Thoracic aorta (tissue), 2 donors: ENCODE results near the gene OR1K1. TPM values are rescaled to one million over a fixed set of nuclear protein-coding genes. Genes with fewer than 3 reads are reported as not detected.

Experiments used
- ATAC-seq: fragments of 150-250 bp; one replicate; pipeline ENCODE4 v1.8.0; 2017; ENCODE audit warnings: low read depth; ENCODE audit not compliant: insufficient number of reproducible peaks, low FRiP score
- DNase-seq: peaks from one replicate; pipeline ENCODE4 v3.0.0-alpha.2; 2020; ENCODE audit warnings: low spot score
- H3K27ac ChIP-seq, 2 donors: fragments of 200-600 bp; sonication (generic); 1 replicate in 1 of 2; 2 replicates in 1 of 2; pipeline ENCODE4 v1.5.1; 2016; ENCODE audit warnings: mild to moderate bottlenecking in 2 of 2, moderate library complexity in 2 of 2
- H3K27me3 ChIP-seq: fragments of 200-600 bp; sonication (generic); replicated peaks from 2 replicates; pipeline ENCODE4 v1.6.0; 2016; ENCODE audit warnings: mild to moderate bottlenecking; ENCODE audit not compliant: insufficient read depth
- H3K36me3 ChIP-seq: fragments of 200-600 bp; sonication (generic); one replicate; pipeline ENCODE4 v1.5.1; 2016
- H3K4me1 ChIP-seq, 2 donors: fragments of 200-600 bp; sonication (generic); 1 replicate in 1 of 2; 2 replicates in 1 of 2; pipeline versions ENCODE4 v1.5.1 to v1.6.0; 2016; ENCODE audit warnings: low read depth in 2 of 2, mild to moderate bottlenecking in 1 of 2; ENCODE audit not compliant: control insufficient read depth in 1 of 2
- H3K4me3 ChIP-seq: fragments of 200-600 bp; sonication (generic); 2 replicates; pipeline ENCODE4 v1.5.1; 2016; ENCODE audit warnings: mild to moderate bottlenecking
- H3K9me3 ChIP-seq: fragments of 200-600 bp; sonication (generic); 2 replicates; pipeline ENCODE4 v1.5.1; 2016
- total RNA-seq, 2 donors: library from RNA; depleted of rRNA; stranded (reverse); fragments of >200 nt; gene quantifications; one replicate each; pipeline versions ENCODE4 v1.1.0 to v1.2.3, GENCODE V29; 2016
- TF ChIP-seq, protein P1 (sequence below): fragments of 200-600 bp; sonication (generic); IDR thresholded peaks from one replicate; pipeline ENCODE4 v1.5.1; 2019; ENCODE audit warnings: antibody characterized with exemption

OR1K1 gene
- total RNA-seq, 2 donors from 2014 or later = not detected

DNA sequence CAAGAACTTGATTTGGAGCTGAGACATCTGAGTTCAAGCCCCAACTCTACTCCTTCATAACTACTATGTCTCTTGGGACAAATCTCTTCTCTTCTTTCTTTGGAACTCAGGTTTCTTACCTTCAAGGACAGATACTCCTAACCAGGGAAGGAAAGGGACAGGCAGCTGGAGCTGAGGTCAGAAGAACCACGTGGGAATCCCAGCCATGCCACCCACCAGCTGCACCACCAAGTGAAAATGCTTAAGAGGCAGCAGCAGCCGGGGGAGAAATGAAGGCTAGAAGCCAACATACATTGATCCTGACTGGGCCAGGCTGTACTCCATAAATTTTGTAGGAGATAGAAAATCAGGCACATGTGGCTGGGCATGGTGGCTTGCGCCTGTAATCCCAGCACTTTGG, 20.7 kb upstream of the OR1K1 start:
- Histone ChIP-seq H3K4me3 (no peak overlapping the region), H3K36me3 (no peaks in the 10 kb centered on the region), H3K4me1 (no peaks in the 10 kb centered on the region), H3K27ac (no peak overlapping the region), H3K27me3 (no peaks in the 10 kb centered on the region), H3K9me3 (no peaks in the 10 kb centered on the region)
- DNase-seq = no peak
- TF ChIP-seq, protein P1, sequence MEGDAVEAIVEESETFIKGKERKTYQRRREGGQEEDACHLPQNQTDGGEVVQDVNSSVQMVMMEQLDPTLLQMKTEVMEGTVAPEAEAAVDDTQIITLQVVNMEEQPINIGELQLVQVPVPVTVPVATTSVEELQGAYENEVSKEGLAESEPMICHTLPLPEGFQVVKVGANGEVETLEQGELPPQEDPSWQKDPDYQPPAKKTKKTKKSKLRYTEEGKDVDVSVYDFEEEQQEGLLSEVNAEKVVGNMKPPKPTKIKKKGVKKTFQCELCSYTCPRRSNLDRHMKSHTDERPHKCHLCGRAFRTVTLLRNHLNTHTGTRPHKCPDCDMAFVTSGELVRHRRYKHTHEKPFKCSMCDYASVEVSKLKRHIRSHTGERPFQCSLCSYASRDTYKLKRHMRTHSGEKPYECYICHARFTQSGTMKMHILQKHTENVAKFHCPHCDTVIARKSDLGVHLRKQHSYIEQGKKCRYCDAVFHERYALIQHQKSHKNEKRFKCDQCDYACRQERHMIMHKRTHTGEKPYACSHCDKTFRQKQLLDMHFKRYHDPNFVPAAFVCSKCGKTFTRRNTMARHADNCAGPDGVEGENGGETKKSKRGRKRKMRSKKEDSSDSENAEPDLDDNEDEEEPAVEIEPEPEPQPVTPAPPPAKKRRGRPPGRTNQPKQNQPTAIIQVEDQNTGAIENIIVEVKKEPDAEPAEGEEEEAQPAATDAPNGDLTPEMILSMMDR = no peak
- ATAC-seq = no peak

DNA sequence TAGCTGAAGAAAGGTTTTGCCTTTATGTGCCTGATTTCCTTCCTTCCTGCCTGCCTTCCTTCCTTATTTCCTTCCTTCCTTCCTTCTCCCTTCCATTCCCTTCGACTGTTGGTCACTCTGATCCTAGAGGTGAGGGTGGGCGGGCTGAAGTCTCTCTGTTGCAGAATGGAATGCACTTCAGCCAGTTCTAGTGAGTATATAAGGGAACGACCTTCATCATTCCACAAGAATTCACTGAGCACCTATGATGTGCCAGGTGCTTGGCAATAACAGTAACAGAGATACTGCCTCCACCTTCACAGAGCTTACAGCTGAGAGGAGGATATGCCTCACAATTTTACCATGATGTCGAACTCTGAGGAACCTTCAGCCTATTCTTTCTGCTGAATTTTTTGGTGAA, 19.9 kb upstream of the OR1K1 start:
- no peaks in the 10 kb centered on the region for H3K4me1 ChIP-seq
- DNase-seq (no peak), ATAC-seq (no peak)
- H3K36me3 ChIP-seq = no peaks in the 10 kb centered on the region
- no peak overlapping the region for H3K27ac ChIP-seq
- H3K27me3 ChIP-seq = no peaks in the 10 kb centered on the region
- no peak overlapping the region for H3K4me3 ChIP-seq
- TF ChIP-seq, protein P1 = no peak
- no peaks in the 10 kb centered on the region for H3K9me3 ChIP-seq

DNA sequence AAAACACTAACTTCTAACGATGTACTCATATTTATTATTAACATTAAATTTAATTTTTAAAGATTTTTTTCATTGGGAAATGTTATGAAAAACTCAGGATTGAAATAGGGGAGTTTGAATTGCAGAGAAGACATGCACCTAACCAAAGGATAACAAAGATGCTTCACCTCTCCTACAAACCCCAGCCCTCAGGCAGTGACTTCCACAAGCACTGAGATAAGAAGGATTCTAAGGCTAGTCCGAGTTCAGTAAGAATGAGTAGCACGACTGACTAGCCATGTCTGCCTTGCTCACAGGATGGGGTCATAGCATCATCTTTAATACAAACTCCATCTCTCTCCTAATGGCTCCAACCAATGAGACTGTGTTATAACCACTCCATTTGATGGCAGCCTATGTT, 18.3 kb upstream of the OR1K1 start:
- Histone ChIP-seq H3K27ac (no peak overlapping the region), H3K4me3 (no peak overlapping the region), H3K27me3 (no peaks in the 10 kb centered on the region), H3K36me3 (no peaks in the 10 kb centered on the region), H3K4me1 (no peaks in the 10 kb centered on the region), H3K9me3 (no peaks in the 10 kb centered on the region)
- no peak for ATAC-seq
- TF ChIP-seq, protein P1 = no peak
- no peak for DNase-seq

DNA sequence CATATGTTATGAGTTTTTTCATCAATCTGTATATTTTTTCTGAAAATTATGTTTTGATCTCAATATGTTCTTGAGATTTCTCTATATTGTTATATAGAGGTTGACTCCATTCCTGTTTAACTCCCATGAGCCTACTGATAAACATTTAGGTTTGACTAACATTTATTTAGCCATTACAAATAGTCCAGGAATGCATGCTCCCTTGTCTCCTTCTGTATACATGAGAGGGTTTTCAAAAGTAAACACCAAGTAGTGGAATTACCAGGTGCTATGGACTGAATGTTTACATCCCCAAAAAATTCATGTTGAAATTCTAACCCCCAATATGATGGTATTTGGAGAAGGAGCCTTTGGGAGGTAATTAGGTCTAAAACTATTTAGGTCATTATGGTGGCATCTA, 14.7 kb upstream of the OR1K1 start:
- H3K36me3 ChIP-seq = no peaks in the 10 kb centered on the region
- TF ChIP-seq, protein P1 = no peak
- no peak for DNase-seq
- no peak overlapping the region for H3K27ac ChIP-seq
- H3K4me1 ChIP-seq = no peaks in the 10 kb centered on the region
- H3K27me3 ChIP-seq = no peaks in the 10 kb centered on the region
- no peaks in the 10 kb centered on the region for H3K9me3 ChIP-seq
- no peak overlapping the region for H3K4me3 ChIP-seq
- ATAC-seq = no peak

DNA sequence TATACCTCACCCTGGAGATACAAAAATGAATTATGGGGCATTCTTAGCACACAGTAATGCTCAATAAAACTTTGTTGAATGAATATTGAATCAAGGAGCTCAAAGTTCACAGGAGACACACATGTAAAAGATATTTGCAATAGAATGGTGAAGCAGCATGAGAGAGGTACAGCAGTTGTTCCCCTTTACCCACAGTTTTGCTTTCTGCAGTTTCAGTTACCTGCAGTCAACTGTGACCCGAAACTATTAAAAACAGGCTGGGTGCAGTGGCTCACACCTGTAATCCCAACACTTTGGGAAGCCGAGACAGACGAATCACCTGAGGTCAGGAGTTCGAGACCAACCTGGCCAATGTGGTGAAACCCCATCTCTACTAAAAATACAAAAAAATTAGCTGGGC, 13.6 kb upstream of the OR1K1 start:
- Histone ChIP-seq H3K36me3 (no peaks in the 10 kb centered on the region), H3K9me3 (no peaks in the 10 kb centered on the region), H3K4me1 (no peaks in the 10 kb centered on the region), H3K27ac (no peak overlapping the region), H3K27me3 (no peaks in the 10 kb centered on the region), H3K4me3 (no peak overlapping the region)
- TF ChIP-seq, protein P1 = no peak
- no peak for ATAC-seq
- no peak for DNase-seq
